CD4-positive, alpha-beta T cell treated with Interleukin-12 subunit alpha and Interleukin-12 subunit beta, for 1 hour (primary cell): ENCODE measurements around the gene CARD11.

Experiments used
- DNase-seq: peaks from one replicate; pipeline ENCODE4 v3.0.0-alpha.2; 2020

Gene CARD11

DNA sequence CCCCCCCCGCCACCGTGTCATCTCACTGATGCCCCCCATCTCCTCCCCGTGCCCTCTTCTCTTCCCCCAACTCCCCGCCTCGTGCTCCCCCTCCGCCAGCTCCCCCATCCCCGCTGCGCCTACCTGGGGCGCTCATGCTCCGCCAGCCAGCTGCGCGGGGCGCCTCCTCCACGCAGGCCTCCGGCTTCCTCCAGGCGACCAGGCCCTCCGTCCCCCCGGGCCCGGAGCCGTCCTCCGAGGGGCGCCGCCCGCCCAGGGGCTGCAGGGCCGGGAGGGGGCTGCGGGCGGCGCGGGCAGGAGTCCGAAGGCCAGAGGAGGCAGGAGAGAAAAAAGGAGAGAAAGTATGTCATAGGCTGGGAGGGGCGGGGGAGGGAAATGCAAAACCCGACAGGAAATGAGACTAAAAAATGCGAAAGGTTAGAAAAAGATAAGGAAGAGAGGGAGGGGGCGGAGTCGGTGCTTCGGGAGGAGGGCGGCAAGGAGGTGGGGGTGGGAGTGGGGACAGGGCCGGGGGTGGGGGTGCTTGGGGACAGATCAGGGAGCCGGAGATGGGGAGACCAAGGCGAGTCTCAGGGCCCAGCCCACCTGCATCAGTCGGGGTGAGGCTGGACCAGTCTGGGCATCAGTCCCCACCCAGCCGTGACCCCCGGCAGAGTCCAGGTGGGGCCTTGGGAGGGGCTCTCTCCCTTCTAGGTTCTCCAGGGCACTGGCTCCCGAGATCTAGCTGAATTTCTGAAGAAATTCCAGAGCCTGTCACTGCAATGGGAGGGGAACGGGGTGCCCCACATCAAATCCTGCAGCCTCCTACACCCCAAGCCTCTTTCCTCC, at the start of gene CARD11:
TSS of gene CARD11 (minus strand) at position 324 of the 828 bp plus-strand sequence. CDS start 85,361 bp downstream, outside the sequence.
- peak; percentile 61 for DNase-seq

DNA sequence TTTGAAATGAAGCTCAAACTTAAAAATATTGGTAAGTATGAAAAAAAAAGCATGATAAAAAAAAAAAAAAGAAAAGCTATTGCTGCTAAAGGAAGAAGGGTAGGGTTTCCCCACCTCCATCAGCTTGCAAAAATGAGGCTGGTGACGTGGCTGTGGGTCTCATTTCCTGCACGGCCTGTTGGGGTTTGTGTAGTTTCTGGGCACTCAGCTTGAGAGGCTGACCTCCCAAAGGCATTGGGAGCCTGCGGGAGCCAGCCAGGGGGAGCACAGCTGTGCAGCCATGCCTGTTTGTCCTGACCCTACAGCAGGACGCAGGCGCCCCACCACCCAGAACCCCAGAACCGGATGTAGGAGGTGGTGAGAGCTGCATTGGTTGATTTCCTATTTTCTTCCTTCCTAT, 48.8 kb upstream of the CARD11 start:
- DNase-seq = peak; percentile 81

DNA sequence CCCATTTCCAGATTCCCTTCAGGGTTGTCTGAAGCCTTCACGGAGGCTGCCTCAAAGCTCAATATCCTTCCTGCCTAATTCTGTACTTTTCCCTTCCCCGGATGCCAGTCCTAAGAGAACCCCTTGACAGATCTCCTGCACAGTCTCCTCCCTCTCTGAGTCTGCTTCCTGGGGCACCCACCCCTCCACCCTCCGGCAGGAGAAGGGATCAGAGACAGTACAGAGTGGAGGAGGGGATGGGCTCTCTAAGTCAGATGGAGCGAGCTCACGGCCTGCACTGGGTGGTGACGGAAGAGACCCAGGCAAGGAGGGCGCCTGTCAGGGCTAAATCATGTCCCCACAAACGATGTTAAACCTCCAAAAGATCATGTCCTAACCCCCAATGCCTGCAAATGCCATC, 48.0 kb upstream of the CARD11 start:
- DNase-seq = no peak

DNA sequence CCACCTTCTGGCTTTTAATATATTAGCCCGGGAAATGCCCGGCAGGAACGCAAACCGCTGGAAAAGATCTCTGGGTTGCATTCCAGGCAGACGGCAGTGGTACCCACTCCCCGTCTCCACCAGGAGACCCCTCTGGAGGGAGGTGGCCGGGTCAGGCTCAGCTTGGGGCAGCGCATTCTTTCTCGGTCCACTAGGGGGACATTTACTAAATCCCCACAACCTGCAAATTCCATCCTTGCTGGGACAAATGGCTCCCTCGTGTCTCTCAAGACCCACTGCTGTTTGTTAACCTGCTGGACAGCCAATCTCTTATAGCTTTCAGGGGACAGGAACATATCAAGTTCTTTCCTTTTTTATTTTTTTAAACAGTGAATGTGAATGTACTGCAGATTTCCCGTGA, 45.8 kb upstream of the CARD11 start:
- no peak for DNase-seq

DNA sequence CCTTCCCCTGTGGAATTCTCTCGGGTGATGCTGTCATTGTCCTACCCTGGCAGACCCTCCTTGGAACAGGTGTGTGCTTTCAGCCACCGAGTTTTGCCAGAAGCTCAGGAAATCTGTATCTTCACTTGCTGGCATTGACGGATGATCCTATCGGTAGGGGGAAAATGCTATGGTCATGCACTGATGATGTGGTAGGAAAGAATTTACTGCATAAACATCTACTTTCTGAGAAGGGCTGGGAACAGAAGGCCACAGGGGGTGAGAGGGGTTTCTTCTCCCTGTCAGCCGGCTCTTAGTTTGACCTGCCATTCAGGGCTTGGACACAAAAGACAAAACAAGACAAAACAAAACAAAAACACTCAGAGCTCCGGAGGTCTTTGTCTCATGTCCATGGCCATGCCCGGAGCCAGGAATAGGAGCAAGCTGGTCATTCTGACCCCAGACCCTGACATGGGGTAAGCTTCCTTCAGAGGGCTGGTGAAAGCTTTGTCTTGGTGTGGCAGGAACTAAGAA, 43.6 kb upstream of the CARD11 start:
- no peak for DNase-seq

DNA sequence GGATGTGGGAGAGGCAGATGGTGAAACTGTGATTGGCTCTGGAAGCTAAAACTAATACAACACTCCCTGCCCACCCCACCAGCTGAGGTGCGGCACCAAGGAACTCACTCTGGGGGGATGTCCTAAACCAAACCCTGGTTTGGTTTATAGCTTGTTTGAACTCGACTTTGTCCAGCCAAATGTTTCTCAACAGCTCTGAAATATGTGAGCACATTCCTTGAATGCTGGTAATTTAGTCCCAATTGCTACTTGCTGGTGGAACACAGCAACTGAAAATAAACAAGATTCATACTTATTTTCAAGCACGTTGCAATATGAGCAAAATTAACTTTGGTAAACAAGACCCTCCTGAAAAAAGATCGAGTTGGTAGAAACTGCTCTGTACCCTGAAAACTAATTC, 39.7 kb upstream of the CARD11 start:
- no peak for DNase-seq

DNA sequence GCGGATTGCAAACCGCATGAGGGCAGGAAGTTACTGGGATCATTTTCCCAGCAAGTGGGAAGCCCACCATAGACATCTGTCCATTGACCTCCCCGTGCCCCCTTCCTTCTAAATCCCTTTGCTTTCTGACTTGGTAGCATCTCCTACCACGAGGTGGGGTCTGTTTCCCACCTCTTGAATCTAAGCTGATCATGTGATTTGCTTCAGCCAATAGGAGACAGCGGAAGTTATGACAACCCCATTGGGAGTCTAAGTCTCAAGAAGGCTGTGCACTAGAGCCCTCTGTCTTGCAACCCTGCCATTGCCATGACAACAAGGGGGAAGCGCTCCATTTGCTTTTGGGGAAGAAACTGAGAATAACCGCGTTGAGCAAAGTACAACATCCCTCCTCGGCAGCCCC, 39.2 kb upstream of the CARD11 start:
- DNase-seq = no peak

DNA sequence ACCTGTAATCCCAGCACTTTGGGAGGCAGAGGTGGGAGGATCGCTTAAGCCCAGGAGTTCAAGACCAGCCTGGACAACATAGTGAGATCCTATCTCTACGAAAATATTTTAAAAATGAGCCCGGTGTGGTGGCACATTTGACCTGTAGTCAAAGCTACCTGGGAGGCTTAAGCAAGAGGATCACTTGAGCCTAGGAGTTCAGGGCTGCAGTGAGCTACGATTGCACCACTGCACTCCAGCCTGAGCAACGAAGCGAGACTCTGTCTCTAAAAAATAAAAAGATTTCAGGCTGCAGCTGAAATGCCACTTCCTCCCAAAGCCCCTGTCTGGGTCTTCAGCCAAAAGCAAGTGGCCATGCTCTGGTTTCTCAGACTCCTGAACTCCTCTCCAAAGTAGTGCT, 38.7 kb upstream of the CARD11 start:
- DNase-seq = no peak

DNA sequence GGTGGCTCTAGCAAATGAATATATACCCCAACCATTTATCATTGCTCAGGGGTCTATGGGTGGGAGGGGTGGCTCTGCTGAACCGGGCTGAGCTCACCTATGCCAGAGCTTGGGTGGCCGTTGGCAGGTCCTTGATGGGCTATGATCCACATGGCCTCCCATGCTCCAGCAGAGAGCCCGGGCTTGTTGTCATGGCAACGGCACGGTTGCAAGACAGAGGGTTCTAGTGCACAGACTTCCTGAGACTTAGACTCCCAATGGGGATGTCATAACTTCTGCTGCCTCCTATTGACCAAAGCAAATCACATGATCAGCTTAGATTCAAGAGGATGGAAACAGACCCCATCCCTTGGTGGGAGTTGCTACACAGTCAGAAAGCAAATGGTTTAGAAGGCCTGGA, 36.4 kb upstream of the CARD11 start:
- no peak for DNase-seq

DNA sequence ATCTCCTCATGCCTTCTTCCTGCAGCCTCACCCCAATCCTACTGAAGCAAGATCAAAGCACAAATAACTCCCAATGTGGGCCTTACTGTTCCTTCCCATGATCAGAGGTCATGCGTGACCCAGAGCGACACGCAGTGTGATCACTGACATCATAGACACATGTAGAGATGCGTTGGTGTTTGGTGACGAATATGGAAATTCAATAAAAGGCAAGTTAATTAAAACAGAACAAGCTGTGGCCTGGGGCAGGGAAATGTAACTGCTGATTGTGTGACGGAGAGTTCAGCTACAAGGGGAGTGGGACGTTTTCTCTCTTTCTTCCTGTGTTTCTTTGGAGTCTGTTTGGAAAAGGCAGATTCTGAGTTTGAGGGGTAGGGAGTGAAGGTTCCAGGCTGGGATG, 34.8 kb upstream of the CARD11 start:
- no peak for DNase-seq

DNA sequence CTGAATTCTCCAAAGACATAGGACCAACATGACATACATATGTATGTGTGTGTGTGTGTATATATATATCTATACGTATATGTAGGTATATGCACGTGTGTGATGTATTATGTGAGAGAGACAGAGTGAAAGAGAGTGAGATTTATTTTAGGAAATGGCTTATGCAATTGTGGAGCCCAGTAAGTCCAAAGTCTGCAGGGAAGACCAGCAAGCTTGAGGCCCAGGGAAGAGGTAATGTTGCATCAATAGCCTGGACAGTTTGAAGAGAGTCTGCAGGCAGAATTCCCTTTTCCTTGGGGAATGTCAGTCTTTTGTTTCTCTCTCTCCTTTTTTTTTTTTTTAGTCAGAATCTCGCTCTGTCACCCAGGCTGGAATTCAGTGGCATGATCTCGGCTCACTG, 33.0 kb upstream of the CARD11 start:
- DNase-seq = no peak

DNA sequence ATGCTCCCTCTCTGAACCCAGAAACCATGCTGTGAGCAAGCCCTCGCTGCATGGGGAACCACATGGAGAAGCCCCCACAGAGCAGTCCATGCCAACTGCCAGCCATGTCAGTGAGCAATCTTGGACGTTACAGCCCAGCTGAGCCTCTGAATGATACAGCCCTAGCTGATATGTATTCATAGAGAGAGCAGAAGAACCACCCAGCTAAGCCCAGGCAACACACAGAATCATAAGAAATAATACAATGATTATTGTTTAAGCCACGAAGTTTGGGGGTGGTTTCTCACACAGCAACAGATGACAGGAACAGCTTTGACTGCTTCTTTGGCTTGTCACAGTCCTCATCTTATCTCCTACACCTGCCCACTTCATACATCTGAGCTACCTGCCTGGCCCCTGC, 32.5 kb upstream of the CARD11 start:
- DNase-seq = no peak

DNA sequence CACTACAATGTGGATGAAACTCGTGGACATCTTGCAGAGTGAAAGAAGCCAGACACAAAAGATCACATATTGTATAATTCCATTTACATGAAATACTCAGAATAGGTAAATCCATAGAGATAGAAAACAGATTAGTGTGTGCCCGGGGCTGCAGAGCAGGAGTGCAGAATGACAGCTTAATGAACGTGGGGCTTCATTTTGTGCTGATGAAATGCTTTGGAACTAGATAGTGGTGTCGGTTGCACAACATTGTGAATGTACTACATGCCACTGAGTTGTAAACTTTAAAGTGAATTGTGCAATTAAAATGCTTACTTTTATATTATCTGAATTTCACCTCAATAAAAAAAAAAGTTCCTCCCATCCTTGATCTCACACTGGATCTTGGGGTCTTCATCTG, 31.8 kb upstream of the CARD11 start:
- DNase-seq = no peak

DNA sequence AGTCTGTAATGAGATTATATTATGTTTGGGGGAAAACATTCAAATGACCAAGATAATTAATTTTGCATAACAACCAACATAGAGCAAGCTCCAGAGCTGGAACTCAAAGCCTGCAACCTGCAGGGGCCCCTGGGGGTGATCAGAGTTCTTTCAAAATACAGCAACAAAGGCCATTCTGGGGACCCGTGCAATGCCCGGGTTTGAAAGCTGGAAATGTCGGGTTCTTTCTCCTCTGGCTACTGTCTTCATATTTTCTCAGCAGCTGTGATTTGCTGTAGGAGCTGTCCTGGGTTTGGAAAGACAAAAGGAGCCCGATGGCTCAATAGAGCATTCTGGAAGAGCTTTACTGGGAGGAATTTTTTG, 30.8 kb upstream of the CARD11 start:
- DNase-seq = no peak

DNA sequence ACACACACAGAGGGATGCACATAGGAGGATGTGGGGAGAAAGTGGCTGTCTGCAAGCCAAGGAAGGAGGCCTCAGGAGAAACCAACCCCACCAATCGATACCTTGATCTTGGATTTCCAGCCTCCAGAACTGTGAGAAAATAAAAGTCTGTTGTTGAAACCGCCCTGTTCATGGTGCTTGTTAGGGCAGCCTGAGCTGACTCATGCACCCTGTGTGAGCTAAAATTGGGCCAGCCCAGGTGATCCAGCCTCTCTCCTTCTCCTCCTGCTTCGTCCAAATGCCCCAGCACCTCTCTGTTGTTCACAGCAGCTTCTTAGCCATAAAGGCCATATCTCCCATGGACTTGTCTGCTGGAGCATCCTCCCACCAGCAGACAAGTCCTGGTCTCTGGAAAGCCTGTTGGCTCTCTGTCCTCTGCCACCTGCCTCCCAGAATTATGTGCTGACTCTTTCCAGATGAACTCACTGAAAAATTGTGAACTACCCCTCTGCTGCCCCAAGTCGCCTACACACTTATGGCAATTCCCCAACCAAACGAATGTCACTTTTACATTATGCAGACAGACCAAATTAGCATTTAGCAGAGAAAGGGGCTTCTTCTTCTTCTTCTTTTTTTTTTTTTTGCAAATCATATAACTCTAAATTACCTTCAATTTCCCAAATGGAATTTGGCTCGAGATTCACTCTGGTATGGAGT, 30.2 kb upstream of the CARD11 start:
- DNase-seq = no peak

DNA sequence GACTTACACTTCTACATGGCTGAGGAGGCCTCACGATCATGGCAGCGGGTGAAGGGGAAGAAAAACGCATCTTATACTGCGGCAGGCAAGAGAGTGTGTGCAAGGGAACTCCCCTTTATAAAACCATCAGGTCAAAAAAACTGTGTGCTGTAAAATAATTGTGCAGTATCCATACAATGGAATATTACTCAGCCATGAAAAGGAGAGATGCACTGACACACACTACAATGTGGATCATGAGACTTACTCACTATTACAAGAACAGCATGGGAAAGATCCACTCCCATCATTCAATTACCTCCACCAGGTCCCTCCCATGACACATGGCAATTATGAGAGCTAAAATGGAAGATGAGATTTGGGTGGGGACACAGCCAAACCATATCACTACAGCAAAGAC, 27.2 kb upstream of the CARD11 start:
- DNase-seq = no peak

DNA sequence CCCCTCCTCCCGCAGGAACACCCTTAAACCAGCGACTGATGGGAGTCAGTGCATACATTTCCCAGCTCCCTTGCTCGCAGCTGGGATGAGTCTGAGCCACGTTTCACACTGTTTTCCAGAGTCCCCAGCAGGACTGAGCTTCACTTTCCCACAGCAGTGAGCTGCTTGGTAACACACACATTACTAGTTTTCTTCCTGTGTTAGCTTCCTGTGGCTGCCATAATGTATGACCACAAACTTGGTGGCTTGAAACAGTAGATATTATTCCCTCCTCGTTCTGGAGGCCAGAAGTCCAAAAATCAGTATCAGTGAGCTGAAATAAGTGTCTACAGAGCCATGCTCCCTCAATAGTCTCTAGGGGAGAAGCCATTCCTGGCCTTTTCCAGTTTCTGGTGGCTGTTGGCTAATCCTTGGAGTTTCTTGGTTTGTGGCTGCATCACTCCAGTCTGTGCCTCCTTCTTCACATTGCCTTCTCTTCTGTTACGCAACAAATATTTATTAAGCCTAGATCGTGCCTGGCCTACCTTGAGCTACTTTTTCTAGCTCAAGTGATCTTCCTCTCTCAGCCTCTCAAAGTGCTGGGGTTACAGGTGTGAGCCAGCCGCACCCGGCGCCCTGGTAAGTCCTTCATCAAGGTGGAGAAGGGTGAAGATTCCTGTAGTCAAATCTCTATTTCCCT, 26.2 kb upstream of the CARD11 start:
- no peak for DNase-seq

DNA sequence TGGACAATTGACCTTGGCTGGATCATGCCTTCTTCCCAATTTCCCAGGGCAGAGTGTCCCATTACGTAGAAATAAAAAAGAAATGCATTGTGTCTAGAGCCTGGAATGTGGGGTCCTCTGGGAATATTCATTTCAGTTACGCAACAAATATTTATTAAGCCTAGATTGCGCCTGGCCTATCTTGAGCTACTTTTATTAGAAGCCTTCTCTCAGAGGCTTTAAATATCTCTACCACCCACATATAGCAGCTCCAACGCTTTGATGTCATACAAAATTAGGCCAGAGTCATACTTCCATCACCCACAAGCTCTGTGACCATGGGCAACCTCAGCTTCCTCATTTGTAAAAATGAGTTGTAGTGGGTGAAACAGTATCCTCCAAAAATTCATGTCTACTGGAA, 24.9 kb upstream of the CARD11 start:
- DNase-seq = peak; percentile 22

DNA sequence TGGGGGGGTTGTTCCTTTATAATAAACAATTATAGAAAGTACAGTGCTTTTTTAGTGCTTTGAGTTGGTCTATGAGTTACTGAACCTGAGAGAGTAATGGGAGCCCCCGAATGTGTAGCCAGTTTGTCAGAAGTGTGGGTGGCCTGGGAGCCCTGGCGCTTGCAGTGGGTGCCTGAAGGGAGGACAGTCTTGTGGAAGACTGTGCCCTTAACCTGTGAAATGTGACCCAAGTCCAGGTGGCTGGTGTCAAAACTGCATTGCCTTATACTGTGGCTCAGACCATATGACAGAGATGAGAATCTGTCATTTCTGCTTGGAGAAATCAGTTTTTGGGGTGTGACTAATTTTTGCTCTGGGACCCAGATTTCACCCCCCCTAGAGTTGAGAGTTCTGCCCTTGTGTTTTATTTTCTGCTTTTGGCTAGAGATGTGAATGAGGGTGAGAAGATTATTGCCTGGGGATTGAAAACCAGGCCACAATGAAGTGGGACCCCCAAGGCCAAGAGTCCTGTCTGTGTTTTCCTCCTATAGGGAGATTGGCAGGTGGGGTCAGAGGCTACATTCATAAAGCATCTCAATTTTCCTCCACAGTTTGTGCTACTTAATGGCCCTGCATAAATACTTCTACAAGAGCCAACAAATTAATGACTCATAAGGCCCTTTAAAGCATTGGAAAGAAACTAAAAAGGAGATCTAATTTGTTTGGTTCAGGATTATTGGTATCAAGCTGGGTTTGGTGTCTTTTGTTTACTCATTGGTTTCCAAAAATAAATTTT, 24.1 kb upstream of the CARD11 start:
- DNase-seq = no peak

DNA sequence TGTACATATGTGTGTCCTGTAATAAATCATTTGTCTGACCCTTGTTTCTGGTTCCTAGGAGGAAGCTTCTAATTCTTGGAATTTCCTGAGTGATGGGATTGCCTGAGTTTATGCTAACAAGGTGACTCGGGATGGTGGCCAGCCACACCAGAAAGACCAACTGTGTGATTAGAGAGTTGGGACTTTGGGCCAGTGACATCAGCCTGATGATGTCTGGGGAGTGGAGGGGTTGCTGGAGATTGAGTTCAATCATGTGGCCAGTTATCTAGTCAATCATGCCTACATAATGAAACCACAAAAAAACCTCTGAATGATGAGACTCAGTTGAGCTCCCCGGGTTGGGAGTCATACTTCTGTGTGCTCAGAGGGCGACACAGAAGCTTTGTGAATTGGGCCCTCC, 23.5 kb upstream of the CARD11 start:
- peak; percentile 45 for DNase-seq

DNA sequence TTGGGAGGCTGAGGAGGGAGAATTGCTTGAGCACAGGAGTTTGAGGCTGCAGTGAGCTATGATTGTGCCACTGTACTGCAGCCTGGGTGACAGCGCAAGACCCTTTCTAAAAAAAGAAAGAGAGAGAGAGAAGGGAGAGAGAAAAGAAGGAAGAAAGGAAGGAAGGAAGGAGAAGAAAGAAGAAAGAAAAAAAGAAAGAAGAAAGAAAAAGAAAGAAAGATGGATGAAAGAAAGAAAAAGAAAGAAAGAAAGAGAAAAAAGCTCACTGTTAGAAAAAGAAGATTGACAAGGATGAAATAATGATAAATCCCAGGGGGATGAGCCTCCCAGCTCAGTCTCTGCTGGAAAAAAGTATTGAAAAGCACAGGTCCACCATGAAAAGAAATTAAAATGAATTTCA, 22.8 kb upstream of the CARD11 start:
- no peak for DNase-seq

DNA sequence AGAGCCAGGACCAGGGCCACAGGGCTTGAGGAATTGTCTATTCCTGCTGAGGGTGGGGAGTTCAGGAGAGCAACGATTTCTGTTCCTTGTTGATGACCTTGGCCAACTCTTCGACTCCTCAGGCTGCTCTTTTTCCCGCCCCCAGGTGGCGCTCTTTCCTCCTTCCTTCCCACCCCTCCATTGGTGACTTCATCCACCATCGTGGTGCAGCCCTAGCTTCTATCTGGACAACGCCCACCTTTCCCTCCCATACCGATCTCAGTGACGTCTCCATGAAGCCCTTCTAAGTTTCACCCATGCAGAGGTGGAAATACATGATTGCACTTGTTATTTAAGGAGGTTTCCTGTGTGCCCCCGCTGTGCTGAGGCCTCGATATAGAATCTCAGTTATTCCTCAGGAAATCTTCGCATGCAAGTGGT, 22.1 kb upstream of the CARD11 start:
- DNase-seq = peak; percentile 71

DNA sequence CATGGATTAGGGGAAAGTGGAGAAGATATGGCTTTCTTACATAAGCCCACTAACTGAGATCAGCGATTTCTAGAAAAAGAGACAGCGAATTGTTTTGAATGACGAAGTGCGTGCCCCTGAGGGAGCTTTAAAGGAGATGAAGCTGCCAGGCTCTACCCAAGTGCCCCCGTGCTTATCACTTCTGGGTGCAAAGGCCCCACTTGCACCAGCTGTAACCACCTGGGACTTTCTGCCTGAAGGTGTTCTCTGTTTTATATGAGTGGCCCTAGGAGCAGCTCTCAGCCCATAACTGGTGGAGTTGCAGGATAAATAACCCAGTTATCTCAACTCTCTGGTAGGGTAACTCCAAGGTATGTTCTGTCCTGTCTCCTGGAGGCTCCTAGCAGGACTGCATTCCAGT, 20.4 kb upstream of the CARD11 start:
- DNase-seq = no peak
